MM.1S (cell line): ENCODE results near the gene TTC6.

ENCODE experiments used
- DNase-seq: peaks from one replicate; pipeline ENCODE4 v3.0.0-alpha.2; 2015
- H2AFZ ChIP-seq: fragments of 300-600 bp; sonication (generic); 2 replicates; pipeline ENCODE4 v1.6.0; 2016; ENCODE audit warnings: antibody characterized with exemption, low read length
- H3F3A ChIP-seq: fragments of 300-600 bp; sonication (generic); 2 replicates; pipeline ENCODE4 v1.6.1; 2016; ENCODE audit warnings: mild to moderate bottlenecking, antibody characterized with exemption, low read length, moderate library complexity, mixed read lengths; ENCODE audit not compliant: insufficient read depth
- H3K27ac ChIP-seq: fragments of 300-600 bp; sonication (generic); 2 replicates; pipeline ENCODE4 v1.5.1; 2016; ENCODE audit warnings: mild to moderate bottlenecking, low read length
- H3K27me3 ChIP-seq: fragments of 300-600 bp; sonication (generic); replicated peaks from 2 replicates; pipeline ENCODE4 v1.6.0; 2016; ENCODE audit warnings: low read length; ENCODE audit not compliant: insufficient read depth
- H3K36me3 ChIP-seq: fragments of 300-600 bp; sonication (generic); replicated peaks from 2 replicates; pipeline ENCODE4 v1.6.1; 2016; ENCODE audit warnings: mild to moderate bottlenecking, low read length, mixed read lengths; ENCODE audit not compliant: insufficient read depth
- H3K4me1 ChIP-seq: fragments of 300-600 bp; sonication (generic); 2 replicates; pipeline ENCODE4 v1.6.1; 2016; ENCODE audit warnings: low read length, mixed read lengths
- H3K4me2 ChIP-seq: fragments of 300-600 bp; sonication (generic); 2 replicates; pipeline ENCODE4 v1.6.0; 2016; ENCODE audit warnings: low read depth, low read length
- H3K4me3 ChIP-seq: fragments of 300-600 bp; sonication (generic); 2 replicates; pipeline ENCODE4 v1.5.1; 2016; ENCODE audit warnings: low read length, mixed read lengths
- H3K79me2 ChIP-seq: fragments of 300-600 bp; sonication (generic); 2 replicates; pipeline ENCODE4 v1.6.1; 2016; ENCODE audit warnings: mixed run types, low read length, mixed read lengths
- H3K9ac ChIP-seq: fragments of 300-600 bp; sonication (generic); 2 replicates; pipeline ENCODE4 v1.6.1; 2016; ENCODE audit warnings: low read length, mixed read lengths
- H3K9me2 ChIP-seq: fragments of 300-600 bp; sonication (generic); replicated peaks from 2 replicates; pipeline ENCODE4 v1.6.1; 2016; ENCODE audit warnings: mild to moderate bottlenecking, low read length, mixed read lengths; ENCODE audit not compliant: insufficient read depth
- H3K9me3 ChIP-seq: fragments of 300-600 bp; sonication (generic); replicated peaks from 2 replicates; pipeline ENCODE4 v1.6.1; 2016; ENCODE audit warnings: mild to moderate bottlenecking, low read length, mixed read lengths; ENCODE audit not compliant: insufficient read depth
- H4K20me1 ChIP-seq: fragments of 300-600 bp; sonication (generic); 2 replicates; pipeline ENCODE4 v1.6.1; 2016; ENCODE audit warnings: mild to moderate bottlenecking, low read length, moderate library complexity, mixed read lengths; ENCODE audit not compliant: insufficient read depth
- EZH2 ChIP-seq: fragments of 300-600 bp; sonication (generic); optimal IDR thresholded peaks from 2 replicates; pipeline ENCODE3; 2017; ENCODE audit warnings: low read depth, mild to moderate bottlenecking, antibody characterized with exemption, low read length, mixed read lengths
- EZH2phosphoT487 ChIP-seq: fragments of 300-600 bp; sonication (generic); IDR thresholded peaks from 2 replicates; pipeline ENCODE4 v1.6.1; 2018; ENCODE audit warnings: antibody characterized with exemption, low read length
- TF ChIP-seq, protein P1 (sequence below): fragments of 300-600 bp; sonication (generic); IDR thresholded peaks from 2 replicates; pipeline ENCODE4 v1.5.1; 2016; ENCODE audit warnings: antibody characterized with exemption, low read length, mixed read lengths

Gene TTC6

DNA sequence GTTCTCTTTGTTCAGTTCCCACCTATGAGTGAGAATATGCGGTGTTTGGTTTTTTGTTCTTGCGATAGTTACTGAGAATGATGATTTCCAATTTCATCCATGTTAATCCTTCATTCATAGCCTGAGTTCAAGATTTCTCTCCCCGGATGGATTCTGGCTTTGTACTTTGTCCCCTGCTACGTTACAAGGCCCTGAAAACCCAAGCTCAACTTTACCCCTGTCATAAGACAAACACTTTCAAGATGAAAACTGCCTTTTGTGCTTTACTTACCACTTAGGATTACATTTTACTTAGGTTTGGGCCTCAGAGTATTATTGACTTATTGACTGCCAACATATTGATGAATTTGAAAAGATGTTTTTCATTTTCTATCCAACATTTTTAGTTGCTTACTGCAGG lies 36.7 kb upstream of the TTC6 start:
- H3K36me3 ChIP-seq: no peaks in the 10 kb centered on the region
- H3K9ac ChIP-seq: no peak overlapping the region
- no peak overlapping the region for H3K4me3 ChIP-seq
- no peaks in the 10 kb centered on the region for H3F3A ChIP-seq
- peaks cover 6% of the 10 kb centered on the region; the same call in 1 of the 2 replicates for H3K4me1 ChIP-seq
- H3K27ac ChIP-seq: no peak overlapping the region
- H3K27me3 ChIP-seq: no peaks in the 10 kb centered on the region
- H3K9me3 ChIP-seq: no peaks in the 10 kb centered on the region
- H3K4me2 ChIP-seq: no peak overlapping the region
- TF ChIP-seq EZH2phosphoT487 (no peak), EZH2 (no peak)
- TF ChIP-seq, protein P1, sequence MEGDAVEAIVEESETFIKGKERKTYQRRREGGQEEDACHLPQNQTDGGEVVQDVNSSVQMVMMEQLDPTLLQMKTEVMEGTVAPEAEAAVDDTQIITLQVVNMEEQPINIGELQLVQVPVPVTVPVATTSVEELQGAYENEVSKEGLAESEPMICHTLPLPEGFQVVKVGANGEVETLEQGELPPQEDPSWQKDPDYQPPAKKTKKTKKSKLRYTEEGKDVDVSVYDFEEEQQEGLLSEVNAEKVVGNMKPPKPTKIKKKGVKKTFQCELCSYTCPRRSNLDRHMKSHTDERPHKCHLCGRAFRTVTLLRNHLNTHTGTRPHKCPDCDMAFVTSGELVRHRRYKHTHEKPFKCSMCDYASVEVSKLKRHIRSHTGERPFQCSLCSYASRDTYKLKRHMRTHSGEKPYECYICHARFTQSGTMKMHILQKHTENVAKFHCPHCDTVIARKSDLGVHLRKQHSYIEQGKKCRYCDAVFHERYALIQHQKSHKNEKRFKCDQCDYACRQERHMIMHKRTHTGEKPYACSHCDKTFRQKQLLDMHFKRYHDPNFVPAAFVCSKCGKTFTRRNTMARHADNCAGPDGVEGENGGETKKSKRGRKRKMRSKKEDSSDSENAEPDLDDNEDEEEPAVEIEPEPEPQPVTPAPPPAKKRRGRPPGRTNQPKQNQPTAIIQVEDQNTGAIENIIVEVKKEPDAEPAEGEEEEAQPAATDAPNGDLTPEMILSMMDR: no peak
- no peaks in the 10 kb centered on the region for H4K20me1 ChIP-seq
- no peak for DNase-seq
- H3K9me2 ChIP-seq: no peaks in the 10 kb centered on the region
- no peak overlapping the region for H2AFZ ChIP-seq
- H3K79me2 ChIP-seq: no peaks in the 10 kb centered on the region

DNA sequence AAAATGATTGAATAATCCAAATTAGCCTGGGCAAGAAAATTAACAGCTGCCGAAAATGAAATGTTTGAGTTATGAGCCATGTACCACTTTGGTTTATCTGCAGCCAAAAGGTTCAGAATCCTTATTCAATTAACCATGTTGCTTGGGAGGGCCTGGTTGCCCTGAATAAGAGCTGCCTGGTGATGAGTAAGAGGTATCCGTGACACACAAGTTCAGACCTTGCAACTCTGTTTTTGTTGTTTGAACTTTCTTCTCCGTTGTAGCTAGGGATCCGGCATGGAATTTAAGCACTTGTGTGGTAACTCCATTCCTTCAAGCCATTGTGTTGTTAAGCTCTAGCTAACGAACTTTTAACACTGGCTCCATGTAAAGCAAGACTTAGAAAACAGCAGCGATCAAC lies 36.0 kb upstream of the TTC6 start:
- H3K4me3 ChIP-seq: no peak overlapping the region
- no peaks in the 10 kb centered on the region for H3K9me3 ChIP-seq
- no peaks in the 10 kb centered on the region for H3K79me2 ChIP-seq
- TF ChIP-seq EZH2 (no peak), EZH2phosphoT487 (no peak)
- TF ChIP-seq, protein P1: no peak
- no peaks in the 10 kb centered on the region for H3K36me3 ChIP-seq
- H3K27ac ChIP-seq: no peak overlapping the region
- no peaks in the 10 kb centered on the region for H4K20me1 ChIP-seq
- H2AFZ ChIP-seq: no peak overlapping the region
- no peak for DNase-seq
- no peaks in the 10 kb centered on the region for H3F3A ChIP-seq
- H3K9me2 ChIP-seq: no peaks in the 10 kb centered on the region
- H3K4me1 ChIP-seq: no peaks in the 10 kb centered on the region
- no peaks in the 10 kb centered on the region for H3K27me3 ChIP-seq
- H3K4me2 ChIP-seq: no peak overlapping the region
- H3K9ac ChIP-seq: no peak overlapping the region

DNA sequence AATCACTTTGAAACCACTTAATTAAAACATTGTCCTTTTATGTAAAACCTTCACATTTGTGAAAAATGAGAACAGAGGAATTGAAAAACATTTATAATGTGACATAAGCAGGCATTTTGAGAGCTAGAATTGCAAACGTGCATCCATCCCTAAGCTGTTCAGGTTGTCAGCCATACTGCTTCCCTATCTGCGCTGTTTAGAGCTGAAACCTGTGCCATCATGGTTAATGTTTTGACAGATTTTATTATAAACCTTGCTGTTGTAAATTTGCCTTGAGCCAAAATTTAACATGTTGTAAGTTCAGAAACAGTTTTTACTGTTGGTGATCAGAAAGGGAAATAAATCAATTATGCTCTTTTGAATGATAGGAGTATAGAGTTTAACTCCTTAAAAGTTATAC lies 32.2 kb upstream of the TTC6 start:
- Histone ChIP-seq H3K4me1 (no peaks in the 10 kb centered on the region), H3K27ac (no peak overlapping the region), H2AFZ (no peak overlapping the region), H3K4me2 (no peak overlapping the region), H3K9me3 (no peaks in the 10 kb centered on the region), H3K36me3 (no peaks in the 10 kb centered on the region), H3K4me3 (no peak overlapping the region), H3F3A (no peaks in the 10 kb centered on the region), H3K79me2 (no peaks in the 10 kb centered on the region), H3K9me2 (no peaks in the 10 kb centered on the region), H4K20me1 (no peaks in the 10 kb centered on the region), H3K27me3 (no peaks in the 10 kb centered on the region), H3K9ac (no peak overlapping the region)
- DNase-seq: no peak
- TF ChIP-seq, protein P1: no peak
- TF ChIP-seq EZH2: no peak
- no peak for TF ChIP-seq EZH2phosphoT487
